GM23338 (cell line): ENCODE measurements around the gene GADL1. TPM values are rescaled to one million over a fixed set of nuclear protein-coding genes. Genes with fewer than 3 reads are reported as not detected.

Source experiments
- ATAC-seq: fragments of 200-7000 bp; cut with Tn5 transposase; 3 replicates; pipeline ENCODE4 v1.9.1; 2020
- DNase-seq: peaks from one replicate; pipeline ENCODE4 v3.0.0-alpha.2; 2015; ENCODE audit warnings: low spot score
- H2AFZ ChIP-seq: fragments of 200-600 bp; sonication (generic); 2 replicates; pipeline ENCODE4 v1.8.0; 2016; ENCODE audit warnings: antibody characterized with exemption, mild to moderate bottlenecking, moderate library complexity
- H3F3A ChIP-seq: fragments of 200-600 bp; sonication (generic); replicated peaks from 2 replicates; pipeline ENCODE4 v1.8.0; 2017; ENCODE audit warnings: antibody characterized with exemption, mixed run types, low read depth
- H3K27ac ChIP-seq: fragments of 200-600 bp; sonication (generic); 2 replicates; pipeline ENCODE4 v1.6.1; 2016; ENCODE audit warnings: low read depth
- H3K27me3 ChIP-seq: fragments of 200-600 bp; sonication (generic); 2 replicates; pipeline ENCODE4 v1.8.0; 2016; ENCODE audit warnings: mild to moderate bottlenecking, mixed run types, moderate library complexity; ENCODE audit not compliant: insufficient read depth
- H3K36me3 ChIP-seq: fragments of 200-600 bp; sonication (generic); 2 replicates; pipeline ENCODE4 v1.8.0; 2016; ENCODE audit warnings: mild to moderate bottlenecking; ENCODE audit not compliant: insufficient read depth
- H3K4me1 ChIP-seq: fragments of 200-600 bp; sonication (generic); 2 replicates; pipeline ENCODE4 v1.8.0; 2016; ENCODE audit warnings: mild to moderate bottlenecking, moderate library complexity; ENCODE audit not compliant: insufficient read depth
- H3K4me2 ChIP-seq: fragments of 200-600 bp; sonication (generic); 2 replicates; pipeline ENCODE4 v1.7.1; 2017; ENCODE audit warnings: mixed run types
- H3K4me3 ChIP-seq: fragments of 200-600 bp; sonication (generic); 2 replicates; pipeline ENCODE4 v1.6.1; 2016; ENCODE audit warnings: mixed run types
- H3K79me2 ChIP-seq: fragments of 200-600 bp; sonication (generic); replicated peaks from 2 replicates; pipeline ENCODE4 v1.8.0; 2017; ENCODE audit warnings: mild to moderate bottlenecking; ENCODE audit not compliant: insufficient read depth
- H3K9me2 ChIP-seq: fragments of 200-600 bp; sonication (generic); 2 replicates; pipeline ENCODE4 v1.8.0; 2017; ENCODE audit not compliant: insufficient read depth
- H4K20me1 ChIP-seq: fragments of 200-600 bp; sonication (generic); replicated peaks from 2 replicates; pipeline ENCODE4 v1.8.0; 2017; ENCODE audit warnings: mild to moderate bottlenecking; ENCODE audit not compliant: insufficient read depth
- H3K27ac Mint-ChIP-seq: 2 replicates; pipeline ENCODE4 v1.8.0; 2020; ENCODE audit warnings: inconsistent platforms, mild to moderate bottlenecking, moderate library complexity, mixed read lengths
- H3K27me3 Mint-ChIP-seq: 3 replicates; pipeline ENCODE4 v1.8.0; 2022; ENCODE audit warnings: low read depth, mild to moderate bottlenecking, moderate library complexity, mixed read lengths, inconsistent platforms; ENCODE audit not compliant: insufficient read depth, poor library complexity
- H3K36me3 Mint-ChIP-seq: 3 replicates; pipeline ENCODE4 v1.8.0; 2021; ENCODE audit warnings: low read depth, mild to moderate bottlenecking, inconsistent platforms, moderate library complexity, mixed read lengths
- H3K4me1 Mint-ChIP-seq: 3 replicates; pipeline ENCODE4 v1.8.0; 2020; ENCODE audit warnings: mild to moderate bottlenecking, inconsistent platforms, mixed read lengths
- H3K4me3 Mint-ChIP-seq: 3 replicates; pipeline ENCODE4 v1.8.0; 2021; ENCODE audit warnings: moderate library complexity, mild to moderate bottlenecking, inconsistent platforms, mixed read lengths
- H3K9me3 Mint-ChIP-seq: 3 replicates; pipeline ENCODE4 v1.8.0; 2020; ENCODE audit warnings: moderate library complexity, mild to moderate bottlenecking, inconsistent platforms, mixed read lengths
- CREB1 ChIP-seq: fragments of 250-450 bp; sonication (Bioruptor Pico); IDR thresholded peaks from 2 replicates; pipeline ENCODE4 v1.5.0; 2020; ENCODE audit warnings: low read depth, mild to moderate bottlenecking, moderate library complexity
- CTCF ChIP-seq, 2 experiments: fragments of 200-600 bp in 1 of 2; sonication (generic) in 1 of 2; conservative IDR thresholded peaks; 2 replicates each; pipeline versions ENCODE4 v1.5.1 to v1.6.1; 2016 to 2017; ENCODE audit warnings: antibody characterized with exemption in 2 of 2, low read depth in 2 of 2, mild to moderate bottlenecking in 2 of 2, moderate library complexity in 1 of 2
- EZH2 ChIP-seq: fragments of 200-600 bp; sonication (generic); IDR thresholded peaks from one replicate; pipeline ENCODE4 v1.8.0; 2017; ENCODE audit warnings: antibody characterized with exemption, mild to moderate bottlenecking, low read depth; ENCODE audit not compliant: unreplicated experiment
- EZH2phosphoT487 ChIP-seq: fragments of 200-600 bp; sonication (generic); IDR thresholded peaks from one replicate; pipeline ENCODE4 v1.8.1; 2018; ENCODE audit warnings: antibody characterized with exemption; ENCODE audit not compliant: unreplicated experiment
- JUNB ChIP-seq: IDR thresholded peaks from one replicate; pipeline ENCODE4 v1.6.1; 2016; ENCODE audit warnings: antibody characterized with exemption; ENCODE audit not compliant: unreplicated experiment
- NANOG ChIP-seq: IDR thresholded peaks from 2 replicates; pipeline ENCODE4 v1.6.1; 2016; ENCODE audit warnings: antibody characterized with exemption, borderline replicate concordance
- POLR2AphosphoS5 ChIP-seq: IDR thresholded peaks from 2 replicates; pipeline ENCODE4 v1.6.1; 2016; ENCODE audit warnings: antibody characterized with exemption, low read depth
- STAT1 ChIP-seq: IDR thresholded peaks from one replicate; pipeline ENCODE4 v1.6.1; 2016; ENCODE audit warnings: antibody characterized with exemption; ENCODE audit not compliant: unreplicated experiment
- ZNF114 ChIP-seq: fragments of 250-450 bp; sonication (Bioruptor Pico); IDR thresholded peaks from 2 replicates; pipeline ENCODE4 v1.5.0; 2020; ENCODE audit warnings: mild to moderate bottlenecking, moderate library complexity
- ZNF331 ChIP-seq: fragments of 250-450 bp; sonication (Bioruptor Pico); IDR thresholded peaks from 2 replicates; pipeline ENCODE4 v1.5.0; 2020; ENCODE audit warnings: low read depth, mild to moderate bottlenecking, moderate library complexity
- polyA plus RNA-seq: library from polyadenylated mRNA; unstranded; fragments of >200 nt; fragmentation: Nextera tagmentation; extraction: Ambion mirVana; gene quantifications from 2 replicates; pipeline ENCODE4 v1.2.1, GENCODE V29; 2016
- total RNA-seq: library from RNA; depleted of rRNA; stranded (reverse); fragments of >200 nt; shearing (Covaris generic); gene quantifications from 2 replicates; pipeline ENCODE4 v1.2.3, GENCODE V29; 2014
- TF ChIP-seq, protein P1 (sequence below): IDR thresholded peaks from one replicate; pipeline ENCODE4 v1.6.1; 2018; ENCODE audit warnings: antibody characterized with exemption; ENCODE audit not compliant: unreplicated experiment

The GADL1 gene
- total and polyA plus RNA-seq, 2 experiments from 2014 or later: 0.35 to 0.50 TPM

DNA sequence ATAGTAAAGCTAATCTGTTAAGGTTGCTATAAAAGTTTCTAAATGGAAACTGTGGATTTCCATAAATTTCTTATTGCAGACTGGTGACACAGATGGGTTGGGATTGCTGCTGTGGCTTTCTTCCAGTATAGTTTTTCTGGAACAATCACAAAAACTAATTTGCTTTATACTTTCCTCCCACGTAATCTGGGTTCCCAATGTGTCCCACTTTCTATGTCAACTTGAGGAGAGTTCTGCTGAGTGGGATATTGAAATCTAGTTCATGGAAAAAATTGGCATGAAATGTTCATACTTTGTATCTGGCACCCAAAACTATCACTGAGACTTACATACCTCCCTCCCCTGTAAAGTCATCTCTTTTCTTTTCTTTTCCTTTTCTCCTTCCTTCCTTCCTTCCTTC is 161.3 kb downstream of the GADL1 start (continued):
- TF ChIP-seq POLR2AphosphoS5 (no peak), NANOG (no peak), CREB1 (CRISPR knock-in tag) (no peak), CTCF (conservative IDR thresholded peaks at IDR 0.05; ENCODE audit: low read depth in 2 of 2) (no peak), EZH2phosphoT487 (no peak), ZNF114 (CRISPR knock-in tag) (no peak), EZH2 (no peak), STAT1 (no peak), JUNB (no peak)
- TF ChIP-seq, protein P1, sequence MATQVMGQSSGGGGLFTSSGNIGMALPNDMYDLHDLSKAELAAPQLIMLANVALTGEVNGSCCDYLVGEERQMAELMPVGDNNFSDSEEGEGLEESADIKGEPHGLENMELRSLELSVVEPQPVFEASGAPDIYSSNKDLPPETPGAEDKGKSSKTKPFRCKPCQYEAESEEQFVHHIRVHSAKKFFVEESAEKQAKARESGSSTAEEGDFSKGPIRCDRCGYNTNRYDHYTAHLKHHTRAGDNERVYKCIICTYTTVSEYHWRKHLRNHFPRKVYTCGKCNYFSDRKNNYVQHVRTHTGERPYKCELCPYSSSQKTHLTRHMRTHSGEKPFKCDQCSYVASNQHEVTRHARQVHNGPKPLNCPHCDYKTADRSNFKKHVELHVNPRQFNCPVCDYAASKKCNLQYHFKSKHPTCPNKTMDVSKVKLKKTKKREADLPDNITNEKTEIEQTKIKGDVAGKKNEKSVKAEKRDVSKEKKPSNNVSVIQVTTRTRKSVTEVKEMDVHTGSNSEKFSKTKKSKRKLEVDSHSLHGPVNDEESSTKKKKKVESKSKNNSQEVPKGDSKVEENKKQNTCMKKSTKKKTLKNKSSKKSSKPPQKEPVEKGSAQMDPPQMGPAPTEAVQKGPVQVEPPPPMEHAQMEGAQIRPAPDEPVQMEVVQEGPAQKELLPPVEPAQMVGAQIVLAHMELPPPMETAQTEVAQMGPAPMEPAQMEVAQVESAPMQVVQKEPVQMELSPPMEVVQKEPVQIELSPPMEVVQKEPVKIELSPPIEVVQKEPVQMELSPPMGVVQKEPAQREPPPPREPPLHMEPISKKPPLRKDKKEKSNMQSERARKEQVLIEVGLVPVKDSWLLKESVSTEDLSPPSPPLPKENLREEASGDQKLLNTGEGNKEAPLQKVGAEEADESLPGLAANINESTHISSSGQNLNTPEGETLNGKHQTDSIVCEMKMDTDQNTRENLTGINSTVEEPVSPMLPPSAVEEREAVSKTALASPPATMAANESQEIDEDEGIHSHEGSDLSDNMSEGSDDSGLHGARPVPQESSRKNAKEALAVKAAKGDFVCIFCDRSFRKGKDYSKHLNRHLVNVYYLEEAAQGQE: no peak

- H3K27me3 Mint-ChIP-seq: no peaks in the 10 kb centered on the region
- no peak overlapping the region for H3K4me2 ChIP-seq
- ATAC-seq (no peak), DNase-seq (no peak)
- H3K27ac ChIP-seq: no peak overlapping the region
- H3K4me3 Mint-ChIP-seq: no peak overlapping the region
- peak overlapping the region; percentile 12; the same call in 1 of the 2 replicates for H2AFZ ChIP-seq
- H3K9me3 Mint-ChIP-seq: no peaks in the 10 kb centered on the region
- no peaks in the 10 kb centered on the region for H3K36me3 ChIP-seq
- no peak overlapping the region for H3K27ac Mint-ChIP-seq
- H3K4me1 ChIP-seq: no peaks in the 10 kb centered on the region
- no peaks in the 10 kb centered on the region for H3K27me3 ChIP-seq
- H3K36me3 Mint-ChIP-seq: no peaks in the 10 kb centered on the region
- no peaks in the 10 kb centered on the region for H3F3A ChIP-seq
- H3K4me1 Mint-ChIP-seq: peaks cover 8% of the 10 kb centered on the region; the same call in 2 of the 3 replicates
- H3K4me3 ChIP-seq: no peak overlapping the region
- H3K9me2 ChIP-seq: no peaks in the 10 kb centered on the region
- H4K20me1 ChIP-seq: no peaks in the 10 kb centered on the region
- H3K79me2 ChIP-seq: no peaks in the 10 kb centered on the region
- no peak for TF ChIP-seq ZNF331 (CRISPR knock-in tag)
- TF ChIP-seq EZH2: no peak
- TF ChIP-seq, protein P1: no peak
- no peak for TF ChIP-seq CTCF (conservative IDR thresholded peaks at IDR 0.05; ENCODE audit: low read depth in 2 of 2)
- no peak for TF ChIP-seq NANOG
- no peak for TF ChIP-seq STAT1
- no peak for TF ChIP-seq JUNB
- TF ChIP-seq CREB1 (CRISPR knock-in tag): no peak
- no peak for TF ChIP-seq EZH2phosphoT487
Measured at GRCh38 chr3:30730967-30731366, 163.5 kb downstream of the GADL1 start.
